SK-N-SH (cell line): ENCODE results near the gene EFCC1. TPM values are rescaled to one million over a fixed set of nuclear protein-coding genes. Genes with fewer than 3 reads are reported as not detected.

Experiments
- EP300 ChIP-seq, 2 experiments: IDR thresholded peaks; 2 replicates each; pipeline versions ENCODE4 v1.4.0 to v1.6.1; 2012; ENCODE audit warnings: borderline replicate concordance in 1 of 2, low read depth in 1 of 2, low read length in 1 of 2
- FOSL2 ChIP-seq: IDR thresholded peaks from 2 replicates; pipeline ENCODE4 v1.4.0; 2012; ENCODE audit warnings: low read depth, mild to moderate bottlenecking, moderate library complexity, borderline replicate concordance
- FOXJ3 ChIP-seq: sonication (generic); formaldehyde crosslinking; IDR thresholded peaks from 2 replicates; pipeline ENCODE4 v1.5.1; 2020; ENCODE audit warnings: mild to moderate bottlenecking, missing genetic modification reagents
- FOXM1 ChIP-seq: IDR thresholded peaks from 2 replicates; pipeline ENCODE4 v1.4.0; 2012; ENCODE audit warnings: low read depth, mild to moderate bottlenecking
- GABPA ChIP-seq: IDR thresholded peaks from 2 replicates; pipeline ENCODE4 v1.4.0; 2012; ENCODE audit warnings: low read depth, mild to moderate bottlenecking
- JUND ChIP-seq: IDR thresholded peaks from 2 replicates; pipeline ENCODE4 v1.4.0; 2012
- MEF2A ChIP-seq: IDR thresholded peaks from 2 replicates; pipeline ENCODE4 v1.4.0; 2012; ENCODE audit warnings: low read depth, borderline replicate concordance
- MXI1 ChIP-seq: IDR thresholded peaks from 2 replicates; pipeline ENCODE4 v1.6.1; 2012; ENCODE audit warnings: mild to moderate bottlenecking, low read depth, low read length, improper control_type of control experiment
- NFIC ChIP-seq: IDR thresholded peaks from 2 replicates; pipeline ENCODE4 v1.4.0; 2012; ENCODE audit warnings: borderline replicate concordance
- RFX5 ChIP-seq: IDR thresholded peaks from 2 replicates; pipeline ENCODE4 v1.6.1; 2012; ENCODE audit warnings: mild to moderate bottlenecking, improper control_type of control experiment, low read length
- SIN3A ChIP-seq: IDR thresholded peaks from 2 replicates; pipeline ENCODE4 v1.6.1; 2012; ENCODE audit warnings: low read depth, mild to moderate bottlenecking, low read length, moderate library complexity, borderline replicate concordance
- YY1 ChIP-seq: IDR thresholded peaks from 2 replicates; pipeline ENCODE4 v1.4.0; 2012; ENCODE audit warnings: low read depth, mild to moderate bottlenecking
- polyA plus RNA-seq, 3 experiments: library from polyadenylated mRNA; depleted of rRNA; stranded (reverse); fragments of >200 nt; gene quantifications; 2 replicates each; pipeline ENCODE4 v1.2.3, GENCODE V29; 2012
- TF ChIP-seq, protein P1 (sequence below): IDR thresholded peaks from 2 replicates; pipeline ENCODE4 v1.4.0; 2012; ENCODE audit warnings: low read depth, borderline replicate concordance
- TF ChIP-seq, protein P2 (sequence below): IDR thresholded peaks from 2 replicates; pipeline ENCODE4; 2012
- TF ChIP-seq, protein P3 (sequence below): IDR thresholded peaks from 2 replicates; pipeline ENCODE4 v1.4.0; 2012; ENCODE audit warnings: low read depth
- TF ChIP-seq, protein P4 (sequence below): fragments of 200-600 bp; sonication (generic); IDR thresholded peaks from 2 replicates; pipeline ENCODE4 v1.6.1; 2017; ENCODE audit warnings: antibody characterized with exemption, mild to moderate bottlenecking, moderate library complexity
- TF ChIP-seq, protein P5 (sequence below): IDR thresholded peaks from 2 replicates; pipeline ENCODE4 v1.4.0; 2012; ENCODE audit warnings: low read depth, borderline replicate concordance

Gene EFCC1
- polyA plus RNA-seq, 1 of the 3 experiments (the other 2 are of a cell fraction), result not detected

DNA sequence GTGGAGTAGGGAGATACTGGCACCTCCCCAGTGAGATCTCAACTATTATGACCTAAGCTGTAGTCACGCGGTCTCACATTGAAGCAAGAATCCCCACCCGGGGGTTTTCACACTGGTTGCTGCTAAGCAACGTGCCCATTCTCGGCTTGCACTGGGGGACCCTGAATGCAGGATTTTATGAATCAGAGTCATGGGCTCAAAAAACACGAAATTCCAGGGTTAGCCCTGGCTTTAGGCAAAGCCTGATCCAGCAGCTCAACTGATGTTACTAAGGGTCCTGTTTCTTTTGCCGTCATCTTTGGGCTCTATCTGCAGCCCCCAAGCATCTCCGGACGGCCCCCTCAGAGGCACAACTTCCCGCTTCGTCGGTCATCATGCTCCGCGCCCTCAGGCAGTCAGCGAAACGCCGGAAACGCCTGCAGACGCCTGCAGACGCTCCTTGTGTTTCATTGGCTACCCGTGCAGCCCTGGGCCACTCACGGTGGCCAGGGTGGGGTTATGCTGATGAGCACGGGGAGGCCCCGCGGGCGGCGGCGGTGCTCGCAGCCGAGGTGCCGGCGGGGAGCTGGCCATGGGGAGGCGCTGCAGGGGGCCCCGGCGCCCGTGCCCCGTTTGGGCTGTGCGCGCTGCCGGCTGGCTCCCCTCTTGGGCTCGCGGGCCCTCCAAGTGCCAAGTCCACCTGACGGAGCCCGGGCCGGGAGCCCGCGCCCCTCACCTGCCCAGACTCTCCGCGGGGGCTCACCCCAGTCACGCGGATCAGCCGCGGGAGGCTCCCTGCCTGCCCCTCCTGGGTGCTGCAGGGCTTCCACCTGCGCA is 25.8 kb downstream of the EFCC1 start (continued):
- TF ChIP-seq SIN3A, result no peak
- TF ChIP-seq, protein P1, sequence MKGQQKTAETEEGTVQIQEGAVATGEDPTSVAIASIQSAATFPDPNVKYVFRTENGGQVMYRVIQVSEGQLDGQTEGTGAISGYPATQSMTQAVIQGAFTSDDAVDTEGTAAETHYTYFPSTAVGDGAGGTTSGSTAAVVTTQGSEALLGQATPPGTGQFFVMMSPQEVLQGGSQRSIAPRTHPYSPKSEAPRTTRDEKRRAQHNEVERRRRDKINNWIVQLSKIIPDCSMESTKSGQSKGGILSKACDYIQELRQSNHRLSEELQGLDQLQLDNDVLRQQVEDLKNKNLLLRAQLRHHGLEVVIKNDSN, result no peak
- TF ChIP-seq, protein P2, sequence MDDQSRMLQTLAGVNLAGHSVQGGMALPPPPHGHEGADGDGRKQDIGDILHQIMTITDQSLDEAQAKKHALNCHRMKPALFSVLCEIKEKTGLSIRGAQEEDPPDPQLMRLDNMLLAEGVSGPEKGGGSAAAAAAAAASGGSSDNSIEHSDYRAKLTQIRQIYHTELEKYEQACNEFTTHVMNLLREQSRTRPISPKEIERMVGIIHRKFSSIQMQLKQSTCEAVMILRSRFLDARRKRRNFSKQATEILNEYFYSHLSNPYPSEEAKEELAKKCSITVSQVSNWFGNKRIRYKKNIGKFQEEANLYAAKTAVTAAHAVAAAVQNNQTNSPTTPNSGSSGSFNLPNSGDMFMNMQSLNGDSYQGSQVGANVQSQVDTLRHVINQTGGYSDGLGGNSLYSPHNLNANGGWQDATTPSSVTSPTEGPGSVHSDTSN, result no peak
- TF ChIP-seq, protein P3, sequence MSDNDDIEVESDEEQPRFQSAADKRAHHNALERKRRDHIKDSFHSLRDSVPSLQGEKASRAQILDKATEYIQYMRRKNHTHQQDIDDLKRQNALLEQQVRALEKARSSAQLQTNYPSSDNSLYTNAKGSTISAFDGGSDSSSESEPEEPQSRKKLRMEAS, result peak; percentile 99
- TF ChIP-seq RFX5, result peak; percentile 84
- no peak for TF ChIP-seq FOXM1
- no peak for TF ChIP-seq NFIC
- TF ChIP-seq, protein P4, sequence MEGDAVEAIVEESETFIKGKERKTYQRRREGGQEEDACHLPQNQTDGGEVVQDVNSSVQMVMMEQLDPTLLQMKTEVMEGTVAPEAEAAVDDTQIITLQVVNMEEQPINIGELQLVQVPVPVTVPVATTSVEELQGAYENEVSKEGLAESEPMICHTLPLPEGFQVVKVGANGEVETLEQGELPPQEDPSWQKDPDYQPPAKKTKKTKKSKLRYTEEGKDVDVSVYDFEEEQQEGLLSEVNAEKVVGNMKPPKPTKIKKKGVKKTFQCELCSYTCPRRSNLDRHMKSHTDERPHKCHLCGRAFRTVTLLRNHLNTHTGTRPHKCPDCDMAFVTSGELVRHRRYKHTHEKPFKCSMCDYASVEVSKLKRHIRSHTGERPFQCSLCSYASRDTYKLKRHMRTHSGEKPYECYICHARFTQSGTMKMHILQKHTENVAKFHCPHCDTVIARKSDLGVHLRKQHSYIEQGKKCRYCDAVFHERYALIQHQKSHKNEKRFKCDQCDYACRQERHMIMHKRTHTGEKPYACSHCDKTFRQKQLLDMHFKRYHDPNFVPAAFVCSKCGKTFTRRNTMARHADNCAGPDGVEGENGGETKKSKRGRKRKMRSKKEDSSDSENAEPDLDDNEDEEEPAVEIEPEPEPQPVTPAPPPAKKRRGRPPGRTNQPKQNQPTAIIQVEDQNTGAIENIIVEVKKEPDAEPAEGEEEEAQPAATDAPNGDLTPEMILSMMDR, result peak; percentile 68
- TF ChIP-seq FOSL2, result no peak
- TF ChIP-seq GABPA, result peak; percentile 45; the same call in 1 of the 2 replicates
- TF ChIP-seq JUND, result no peak
- no peak for TF ChIP-seq MXI1
- no peak for TF ChIP-seq YY1
- TF ChIP-seq MEF2A, result no peak
- TF ChIP-seq FOXJ3, result no peak
- no peak for TF ChIP-seq EP300 (IDR thresholded peaks at IDR 0.05; ENCODE audit: borderline replicate concordance in 1 of 2, low read depth in 1 of 2, low read length in 1 of 2)
- TF ChIP-seq, protein P5, sequence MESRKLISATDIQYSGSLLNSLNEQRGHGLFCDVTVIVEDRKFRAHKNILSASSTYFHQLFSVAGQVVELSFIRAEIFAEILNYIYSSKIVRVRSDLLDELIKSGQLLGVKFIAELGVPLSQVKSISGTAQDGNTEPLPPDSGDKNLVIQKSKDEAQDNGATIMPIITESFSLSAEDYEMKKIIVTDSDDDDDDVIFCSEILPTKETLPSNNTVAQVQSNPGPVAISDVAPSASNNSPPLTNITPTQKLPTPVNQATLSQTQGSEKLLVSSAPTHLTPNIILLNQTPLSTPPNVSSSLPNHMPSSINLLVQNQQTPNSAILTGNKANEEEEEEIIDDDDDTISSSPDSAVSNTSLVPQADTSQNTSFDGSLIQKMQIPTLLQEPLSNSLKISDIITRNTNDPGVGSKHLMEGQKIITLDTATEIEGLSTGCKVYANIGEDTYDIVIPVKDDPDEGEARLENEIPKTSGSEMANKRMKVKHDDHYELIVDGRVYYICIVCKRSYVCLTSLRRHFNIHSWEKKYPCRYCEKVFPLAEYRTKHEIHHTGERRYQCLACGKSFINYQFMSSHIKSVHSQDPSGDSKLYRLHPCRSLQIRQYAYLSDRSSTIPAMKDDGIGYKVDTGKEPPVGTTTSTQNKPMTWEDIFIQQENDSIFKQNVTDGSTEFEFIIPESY, result no peak
